Neural cell (in vitro differentiated cells): ENCODE data around the gene EML6. TPM values are rescaled to one million over a fixed set of nuclear protein-coding genes. Genes with fewer than 3 reads are reported as not detected.

Source experiments
- H2AFZ ChIP-seq: fragments of 200-600, 300-800 bp; sonication (generic), shearing (Covaris generic); 2 replicates; pipeline ENCODE4 v1.6.0; 2014; ENCODE audit warnings: low read depth, mild to moderate bottlenecking, antibody characterized with exemption, low read length, moderate library complexity
- H3F3A ChIP-seq: fragments of 200-600 bp; shearing (Covaris generic); 2 replicates; pipeline ENCODE4 v1.6.1; 2016; ENCODE audit warnings: mild to moderate bottlenecking, moderate library complexity, mixed read lengths, antibody characterized with exemption, low read length; ENCODE audit not compliant: insufficient read depth, poor library complexity, severe bottlenecking
- H3K27ac ChIP-seq: fragments of 200-600, 300-800 bp; sonication (generic), shearing (Covaris generic); 2 replicates; pipeline ENCODE4 v1.5.1; 2014; ENCODE audit warnings: mild to moderate bottlenecking, low read length, moderate library complexity
- H3K27me3 ChIP-seq: fragments of 300-800, 200-600 bp; sonication (generic), shearing (Covaris generic); 2 replicates; pipeline ENCODE4 v1.6.0; 2014; ENCODE audit warnings: mild to moderate bottlenecking, low read depth, low read length, moderate library complexity; ENCODE audit not compliant: insufficient read depth
- H3K36me3 ChIP-seq: fragments of 300-800, 200-600 bp; sonication (generic), shearing (Covaris generic); 2 replicates; pipeline ENCODE4 v1.5.1; 2014; ENCODE audit warnings: mild to moderate bottlenecking, antibody characterized with exemption, low read length, moderate library complexity; ENCODE audit not compliant: insufficient read depth
- H3K4me2 ChIP-seq: fragments of 300-800, 200-600 bp; sonication (generic), shearing (Covaris generic); 2 replicates; pipeline ENCODE4 v1.6.0; 2014; ENCODE audit warnings: mild to moderate bottlenecking, low read length
- H3K4me3 ChIP-seq: fragments of 300-800, 200-600 bp; sonication (generic), shearing (Covaris generic); 2 replicates; pipeline ENCODE4 v1.5.1; 2014; ENCODE audit warnings: mild to moderate bottlenecking, low read length, moderate library complexity
- H3K79me2 ChIP-seq: fragments of 200-600 bp; shearing (Covaris generic); replicated peaks from 2 replicates; pipeline ENCODE4 v1.6.0; 2014; ENCODE audit warnings: mild to moderate bottlenecking, low read length, moderate library complexity; ENCODE audit not compliant: insufficient read depth
- H3K9ac ChIP-seq: fragments of 300-800, 200-600 bp; sonication (generic), shearing (Covaris generic); 2 replicates; pipeline ENCODE4 v1.6.1; 2016; ENCODE audit warnings: mild to moderate bottlenecking, low read length, mixed read lengths
- H3K9me2 ChIP-seq: fragments of 200-600 bp; shearing (Covaris generic); 2 replicates; pipeline ENCODE4 v1.6.1; 2016; ENCODE audit warnings: mild to moderate bottlenecking, low read length, mixed read lengths; ENCODE audit not compliant: insufficient read depth
- H3K9me3 ChIP-seq: fragments of 200-600, 300-800 bp; sonication (generic), shearing (Covaris generic); 2 replicates; pipeline ENCODE4 v1.6.1; 2016; ENCODE audit warnings: mild to moderate bottlenecking, mixed run types, low read length, moderate library complexity, mixed read lengths
- H4K20me1 ChIP-seq: fragments of 200-600 bp; shearing (Covaris generic); 2 replicates; pipeline ENCODE4 v1.6.1; 2016; ENCODE audit warnings: mild to moderate bottlenecking, mixed run types; ENCODE audit not compliant: insufficient read depth
- EP300 ChIP-seq: fragments of 450-650 bp; conservative IDR thresholded peaks from 2 replicates; pipeline ENCODE4 v1.6.1; 2014; ENCODE audit warnings: antibody characterized with exemption, mild to moderate bottlenecking, moderate library complexity; ENCODE audit not compliant: poor library complexity, severe bottlenecking
- EZH2 ChIP-seq: fragments of 200-600, 300-800 bp; shearing (Covaris generic), sonication (generic); IDR thresholded peaks from 2 replicates; pipeline ENCODE4 v1.6.1; 2014; ENCODE audit warnings: antibody characterized with exemption, low read length, borderline replicate concordance, mild to moderate bottlenecking; ENCODE audit not compliant: insufficient read depth, poor library complexity, severe bottlenecking
- MXI1 ChIP-seq: fragments of 450-650 bp; conservative IDR thresholded peaks from 2 replicates; pipeline ENCODE4 v1.6.1; 2014; ENCODE audit warnings: antibody characterized with exemption, mild to moderate bottlenecking; ENCODE audit not compliant: poor library complexity, severe bottlenecking
- POLR2AphosphoS5 ChIP-seq: IDR thresholded peaks from 2 replicates; pipeline ENCODE4 v1.6.1; 2012
- RAD21 ChIP-seq: fragments of 450-650 bp; conservative IDR thresholded peaks from 2 replicates; pipeline ENCODE4 v1.6.1; 2014; ENCODE audit warnings: antibody characterized with exemption, mild to moderate bottlenecking, moderate library complexity
- SMC3 ChIP-seq: fragments of 450-650 bp; conservative IDR thresholded peaks from 2 replicates; pipeline ENCODE4 v1.6.1; 2014; ENCODE audit warnings: antibody characterized with exemption, mild to moderate bottlenecking, moderate library complexity; ENCODE audit not compliant: poor library complexity
- TAF1 ChIP-seq: IDR thresholded peaks from 2 replicates; pipeline ENCODE4 v1.6.1; 2012; ENCODE audit warnings: low read depth
- polyA plus RNA-seq: library from polyadenylated mRNA; depleted of rRNA; stranded (reverse); fragments of >200 nt; gene quantifications from 2 replicates; pipeline ENCODE4 v1.2.3, GENCODE V29; 2014
- TF ChIP-seq, protein P1 (sequence below): fragments of 450-650 bp; IDR thresholded peaks from 2 replicates; pipeline ENCODE4 v1.5.1; 2014; ENCODE audit warnings: antibody characterized with exemption, mild to moderate bottlenecking, moderate library complexity; ENCODE audit not compliant: poor library complexity, severe bottlenecking
- TF ChIP-seq, protein P2 (sequence below): IDR thresholded peaks from 2 replicates; pipeline ENCODE4 v1.6.1; 2012; ENCODE audit warnings: borderline replicate concordance

The EML6 gene
- polyA plus RNA-seq, 1 donor from 2014 or later: 13.4 TPM

DNA sequence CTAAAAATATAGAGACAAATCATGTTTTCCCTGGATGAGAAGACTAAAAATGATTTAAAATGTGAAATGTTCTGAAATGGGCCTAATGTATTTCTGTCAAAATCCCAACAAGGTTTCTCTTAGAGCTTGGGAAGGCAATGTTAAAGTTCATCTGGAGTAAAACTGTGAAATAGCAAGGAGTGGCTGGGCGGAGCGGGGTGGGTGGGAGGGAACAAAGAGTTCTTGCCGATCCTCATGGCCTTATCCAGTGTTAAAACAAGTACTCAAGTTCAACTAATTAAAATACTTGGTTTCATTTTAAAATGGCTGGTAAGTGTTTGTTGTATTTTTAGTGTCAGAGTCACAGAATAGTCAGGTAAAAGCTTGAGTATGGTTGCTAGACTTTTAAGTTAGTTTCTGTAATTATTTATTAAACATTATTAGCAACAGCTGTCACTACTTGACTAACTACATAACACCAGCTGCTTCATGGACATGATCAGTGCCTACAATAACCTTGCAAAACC is 239.5 kb downstream of the EML6 start:
- Histone ChIP-seq H4K20me1 (no peaks in the 10 kb centered on the region), H3K4me3 (no peak overlapping the region), H3K4me2 (no peak overlapping the region), H3K9me2 (no peaks in the 10 kb centered on the region), H3K27ac (no peak overlapping the region), H3F3A (no peaks in the 10 kb centered on the region), H3K36me3 (peaks cover 3% of the 10 kb centered on the region), H2AFZ (no peak overlapping the region), H3K9me3 (no peaks in the 10 kb centered on the region), H3K79me2 (no peaks in the 10 kb centered on the region), H3K27me3 (no peaks in the 10 kb centered on the region), H3K9ac (no peak overlapping the region)
- TF ChIP-seq, protein P1, sequence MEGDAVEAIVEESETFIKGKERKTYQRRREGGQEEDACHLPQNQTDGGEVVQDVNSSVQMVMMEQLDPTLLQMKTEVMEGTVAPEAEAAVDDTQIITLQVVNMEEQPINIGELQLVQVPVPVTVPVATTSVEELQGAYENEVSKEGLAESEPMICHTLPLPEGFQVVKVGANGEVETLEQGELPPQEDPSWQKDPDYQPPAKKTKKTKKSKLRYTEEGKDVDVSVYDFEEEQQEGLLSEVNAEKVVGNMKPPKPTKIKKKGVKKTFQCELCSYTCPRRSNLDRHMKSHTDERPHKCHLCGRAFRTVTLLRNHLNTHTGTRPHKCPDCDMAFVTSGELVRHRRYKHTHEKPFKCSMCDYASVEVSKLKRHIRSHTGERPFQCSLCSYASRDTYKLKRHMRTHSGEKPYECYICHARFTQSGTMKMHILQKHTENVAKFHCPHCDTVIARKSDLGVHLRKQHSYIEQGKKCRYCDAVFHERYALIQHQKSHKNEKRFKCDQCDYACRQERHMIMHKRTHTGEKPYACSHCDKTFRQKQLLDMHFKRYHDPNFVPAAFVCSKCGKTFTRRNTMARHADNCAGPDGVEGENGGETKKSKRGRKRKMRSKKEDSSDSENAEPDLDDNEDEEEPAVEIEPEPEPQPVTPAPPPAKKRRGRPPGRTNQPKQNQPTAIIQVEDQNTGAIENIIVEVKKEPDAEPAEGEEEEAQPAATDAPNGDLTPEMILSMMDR: no peak
- no peak for TF ChIP-seq EZH2
- TF ChIP-seq SMC3: no peak
- TF ChIP-seq EP300: no peak
- no peak for TF ChIP-seq POLR2AphosphoS5
- TF ChIP-seq, protein P2, sequence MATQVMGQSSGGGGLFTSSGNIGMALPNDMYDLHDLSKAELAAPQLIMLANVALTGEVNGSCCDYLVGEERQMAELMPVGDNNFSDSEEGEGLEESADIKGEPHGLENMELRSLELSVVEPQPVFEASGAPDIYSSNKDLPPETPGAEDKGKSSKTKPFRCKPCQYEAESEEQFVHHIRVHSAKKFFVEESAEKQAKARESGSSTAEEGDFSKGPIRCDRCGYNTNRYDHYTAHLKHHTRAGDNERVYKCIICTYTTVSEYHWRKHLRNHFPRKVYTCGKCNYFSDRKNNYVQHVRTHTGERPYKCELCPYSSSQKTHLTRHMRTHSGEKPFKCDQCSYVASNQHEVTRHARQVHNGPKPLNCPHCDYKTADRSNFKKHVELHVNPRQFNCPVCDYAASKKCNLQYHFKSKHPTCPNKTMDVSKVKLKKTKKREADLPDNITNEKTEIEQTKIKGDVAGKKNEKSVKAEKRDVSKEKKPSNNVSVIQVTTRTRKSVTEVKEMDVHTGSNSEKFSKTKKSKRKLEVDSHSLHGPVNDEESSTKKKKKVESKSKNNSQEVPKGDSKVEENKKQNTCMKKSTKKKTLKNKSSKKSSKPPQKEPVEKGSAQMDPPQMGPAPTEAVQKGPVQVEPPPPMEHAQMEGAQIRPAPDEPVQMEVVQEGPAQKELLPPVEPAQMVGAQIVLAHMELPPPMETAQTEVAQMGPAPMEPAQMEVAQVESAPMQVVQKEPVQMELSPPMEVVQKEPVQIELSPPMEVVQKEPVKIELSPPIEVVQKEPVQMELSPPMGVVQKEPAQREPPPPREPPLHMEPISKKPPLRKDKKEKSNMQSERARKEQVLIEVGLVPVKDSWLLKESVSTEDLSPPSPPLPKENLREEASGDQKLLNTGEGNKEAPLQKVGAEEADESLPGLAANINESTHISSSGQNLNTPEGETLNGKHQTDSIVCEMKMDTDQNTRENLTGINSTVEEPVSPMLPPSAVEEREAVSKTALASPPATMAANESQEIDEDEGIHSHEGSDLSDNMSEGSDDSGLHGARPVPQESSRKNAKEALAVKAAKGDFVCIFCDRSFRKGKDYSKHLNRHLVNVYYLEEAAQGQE: no peak
- TF ChIP-seq MXI1: no peak
- no peak for TF ChIP-seq TAF1
- TF ChIP-seq RAD21: no peak

DNA sequence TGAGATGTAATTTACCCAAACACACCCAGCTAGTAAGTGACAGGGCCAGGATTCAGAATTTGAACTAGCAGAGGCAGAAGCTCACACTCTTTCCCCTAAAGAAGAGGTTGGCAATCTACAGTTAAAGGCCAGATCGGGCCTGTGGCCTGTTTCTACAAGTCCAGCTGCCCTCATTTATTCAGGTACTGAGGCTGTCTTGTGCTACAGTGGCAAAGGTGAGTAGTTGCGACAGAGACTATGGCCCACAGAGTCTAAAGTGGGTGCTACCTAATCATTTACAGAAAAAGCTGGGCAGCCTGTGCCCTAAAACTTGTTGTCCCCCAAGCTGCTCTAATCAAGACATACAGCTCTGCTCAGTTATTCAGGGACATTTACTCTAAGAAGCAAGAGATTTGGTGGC is 240.0 kb downstream of the EML6 start:
- H3K79me2 ChIP-seq: no peaks in the 10 kb centered on the region
- no peak overlapping the region for H3K27ac ChIP-seq

DNA sequence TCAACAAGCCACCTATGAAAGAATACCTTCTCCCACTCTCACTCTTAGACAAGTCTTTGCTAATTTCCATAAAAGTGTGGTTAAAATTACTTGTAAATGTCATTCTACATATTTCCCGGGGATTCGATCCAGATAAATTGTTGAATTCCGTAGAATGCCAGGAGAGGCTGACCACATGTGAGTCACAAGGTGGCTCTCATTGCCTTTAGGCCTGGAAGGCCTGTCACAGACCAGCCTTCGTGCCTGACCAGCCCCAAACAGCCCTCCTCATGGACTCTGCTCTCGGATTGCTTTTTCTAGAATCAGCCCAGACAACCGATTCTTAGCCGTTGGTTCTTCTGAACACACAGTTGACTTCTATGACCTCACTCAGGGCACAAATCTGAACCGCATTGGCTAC is 240.8 kb downstream of the EML6 start:
- no peak overlapping the region for H3K4me2 ChIP-seq
- H3K9me2 ChIP-seq: no peaks in the 10 kb centered on the region
- no peaks in the 10 kb centered on the region for H3F3A ChIP-seq
- H4K20me1 ChIP-seq: no peaks in the 10 kb centered on the region
- no peak overlapping the region for H2AFZ ChIP-seq
- H3K4me3 ChIP-seq: no peak overlapping the region
- H3K79me2 ChIP-seq: no peaks in the 10 kb centered on the region
- no peak overlapping the region for H3K9ac ChIP-seq
- no peak for TF ChIP-seq SMC3
- TF ChIP-seq, protein P2: no peak
- TF ChIP-seq POLR2AphosphoS5: no peak
- no peak for TF ChIP-seq EP300
- TF ChIP-seq MXI1: no peak
- no peak for TF ChIP-seq EZH2
- no peak for TF ChIP-seq RAD21
- no peak for TF ChIP-seq TAF1
- TF ChIP-seq, protein P1: no peak
- H3K9me3 ChIP-seq: no peaks in the 10 kb centered on the region
- no peak overlapping the region for H3K27ac ChIP-seq
- H3K27me3 ChIP-seq: no peaks in the 10 kb centered on the region
- peaks cover 5% of the 10 kb centered on the region for H3K36me3 ChIP-seq

More for the DNA sequence above, 240.0 kb downstream of the EML6 start:
- Histone ChIP-seq H3K9me3 (no peaks in the 10 kb centered on the region), H3K4me2 (no peak overlapping the region), H3K27me3 (no peaks in the 10 kb centered on the region), H3K9me2 (no peaks in the 10 kb centered on the region), H3K4me3 (no peak overlapping the region), H3F3A (no peaks in the 10 kb centered on the region), H3K36me3 (peaks cover 5% of the 10 kb centered on the region), H2AFZ (no peak overlapping the region), H4K20me1 (no peaks in the 10 kb centered on the region), H3K9ac (no peak overlapping the region)
- no peak for TF ChIP-seq MXI1
- TF ChIP-seq EP300: no peak
- no peak for TF ChIP-seq TAF1
